ENCODE results near the gene ZNF470.

Gene ZNF470

GRCh38 chr19:56611288-56611687 lies 44.0 kb downstream of the ZNF470 start:
- FAIRE-seq, result no peak

DNA sequence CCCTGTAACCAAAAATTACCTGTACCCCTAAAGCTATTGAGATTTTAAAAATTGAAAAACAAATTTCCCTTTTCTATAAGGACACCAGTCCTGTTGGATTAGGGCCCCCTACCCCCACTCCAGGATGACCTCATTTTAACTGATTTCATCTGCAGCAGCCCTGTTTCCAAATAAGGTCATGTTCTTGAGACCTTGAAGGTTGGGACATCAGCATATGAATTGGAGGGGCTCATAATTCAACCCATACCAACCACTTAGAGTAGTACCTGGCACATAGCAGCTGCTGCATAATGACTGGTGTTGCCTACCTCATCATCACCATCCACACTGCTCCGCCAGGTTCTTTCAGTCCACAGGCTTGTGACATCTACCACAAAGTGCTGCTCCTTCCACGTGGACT lies 45.5 kb downstream of the ZNF470 start:
- no peak for FAIRE-seq

DNA sequence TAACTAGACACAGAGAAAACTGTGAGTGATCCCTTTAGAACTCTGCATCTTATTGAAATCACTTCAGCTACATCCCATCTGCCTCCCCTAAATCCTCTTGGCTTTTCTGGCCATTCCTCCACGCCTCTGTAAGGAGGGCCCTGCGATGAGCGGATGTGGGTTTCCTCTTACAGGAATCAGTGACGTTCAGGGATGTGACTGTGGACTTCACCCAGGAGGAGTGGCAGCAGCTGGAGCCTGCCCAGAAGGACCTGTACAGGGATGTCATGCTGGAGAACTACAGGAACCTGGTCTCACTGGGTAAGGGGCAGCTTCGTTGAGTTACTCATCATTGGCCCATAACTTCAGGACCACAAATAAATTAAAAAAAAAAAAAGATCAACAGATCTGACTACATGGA lies 46.4 kb downstream of the ZNF470 start:
- FAIRE-seq, result no peak

DNA sequence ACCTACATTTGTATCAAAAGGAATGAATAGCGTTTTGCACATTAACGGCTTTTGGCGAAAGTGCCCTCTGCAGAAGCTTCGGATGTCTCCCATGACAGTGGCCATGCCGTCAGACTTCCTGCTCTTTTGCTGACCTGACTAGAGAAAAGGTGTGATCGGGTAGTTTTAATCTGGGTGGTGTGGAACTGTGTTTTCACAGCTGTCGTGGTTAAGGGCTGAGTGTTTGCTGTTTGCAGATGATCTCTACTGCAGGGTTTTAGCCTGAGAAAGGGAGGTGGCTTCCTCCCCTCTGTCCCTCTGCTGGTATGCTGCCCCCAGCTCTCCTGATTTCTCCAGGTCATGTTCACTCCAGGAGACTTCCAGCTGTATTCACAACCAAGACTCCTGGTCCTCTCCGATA lies 50.3 kb downstream of the ZNF470 start:
- FAIRE-seq, result no peak

GRCh38 chr19:56619121-56619520 lies 51.9 kb downstream of the ZNF470 start:
- no peak for FAIRE-seq

- FAIRE-seq, result no peak
Observed at GRCh38 chr19:56622374-56622773, 55.1 kb downstream of the ZNF470 start.

DNA sequence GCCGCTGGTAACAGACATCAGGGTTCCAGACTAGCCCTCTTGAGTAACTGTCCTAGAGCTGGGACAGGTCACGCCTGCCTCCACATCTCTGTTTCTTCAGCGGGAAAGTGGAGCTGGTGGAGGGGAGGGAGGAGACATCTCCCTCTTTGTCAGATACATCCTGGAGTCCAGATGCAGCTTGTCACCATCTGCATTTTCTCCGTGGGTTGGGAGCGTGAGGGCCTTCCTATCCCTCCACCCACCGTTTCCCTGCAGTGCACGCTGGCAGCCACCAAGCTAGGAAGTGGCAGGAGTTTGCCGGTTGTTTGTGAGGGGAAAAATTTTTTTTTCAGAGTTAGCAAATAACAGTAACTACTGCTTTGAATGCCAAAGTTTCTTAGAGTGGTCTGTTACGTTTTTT lies 55.7 kb downstream of the ZNF470 start:
- no peak for FAIRE-seq

- no peak for FAIRE-seq
Observed at GRCh38 chr19:56625708-56626107, 58.4 kb downstream of the ZNF470 start.

- no peak for FAIRE-seq
Observed at GRCh38 chr19:56633021-56633420, 65.8 kb downstream of the ZNF470 start.

DNA sequence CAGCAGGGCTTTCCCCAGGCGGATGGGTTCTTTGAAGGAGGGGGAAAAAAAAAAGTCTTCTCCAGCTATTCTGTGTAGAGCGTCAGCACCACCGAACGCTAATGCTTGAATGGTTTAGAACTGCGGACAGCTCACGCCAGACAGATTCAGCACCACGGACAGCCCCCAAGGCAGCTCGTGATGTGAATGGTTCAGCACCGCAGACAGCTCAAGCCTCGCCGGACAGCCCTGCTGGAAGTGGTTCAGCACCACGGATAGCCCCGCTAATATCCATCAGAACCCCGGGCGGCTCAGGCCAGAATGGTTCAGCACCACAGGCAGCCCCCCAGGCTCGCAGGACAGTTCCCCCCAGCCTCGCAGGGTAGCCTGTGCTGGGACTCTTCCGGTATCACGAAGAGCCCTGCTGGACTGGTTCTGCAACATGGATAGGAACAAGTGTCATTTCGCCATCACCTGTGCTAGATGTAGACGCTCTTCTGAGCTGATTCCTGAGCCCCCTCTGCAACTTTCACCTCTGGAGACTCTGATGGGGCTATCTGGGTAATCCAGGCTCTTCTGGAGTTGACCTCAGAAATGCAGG lies 70.8 kb downstream of the ZNF470 start:
- no peak for FAIRE-seq

Data from endometrium (tissue), 2 donors.